ENCODE data around the gene FOXP1. TPM values are rescaled to one million over a fixed set of nuclear protein-coding genes. Genes with fewer than 3 reads are reported as not detected.

FOXP1 gene
- total and polyA plus RNA-seq, 2 donors (not counting 1 experiment from before 2014, with no cell fraction given): 91.1 to 508 TPM

DNA sequence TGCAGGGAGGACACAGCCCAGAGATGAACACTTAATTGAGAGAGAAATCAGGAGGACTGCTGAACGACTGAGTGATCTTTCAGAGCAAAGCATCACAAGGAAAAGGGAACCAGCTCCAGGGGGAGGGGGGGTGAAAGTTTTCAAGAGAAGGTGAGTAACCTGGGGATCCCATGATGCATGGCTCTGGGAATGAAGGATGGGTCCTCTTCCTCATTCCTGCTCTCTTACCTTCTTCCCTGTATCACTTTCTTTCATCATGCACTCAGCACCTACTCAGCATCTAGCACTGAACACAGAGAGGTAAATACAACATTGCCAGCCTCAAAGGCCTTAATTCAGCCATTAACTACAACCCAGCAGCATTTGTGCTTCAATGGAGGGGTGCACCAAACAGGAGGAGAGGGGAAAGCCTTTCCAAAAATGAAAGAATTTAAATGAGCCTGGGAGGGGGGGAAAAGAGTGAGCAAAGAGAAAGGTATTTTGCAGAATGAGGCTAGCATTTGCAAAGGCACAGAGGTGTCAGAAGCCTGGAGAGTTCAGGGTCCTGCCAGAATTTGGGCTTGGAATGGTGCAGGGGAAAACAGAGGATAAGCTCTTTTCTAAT is 427.4 kb downstream of the FOXP1 start:
- Mint-ChIP-seq H3K4me1 (peaks cover 25% of the 10 kb centered on the region), H3K27me3 (no peaks in the 10 kb centered on the region), H3K4me3 (no peak overlapping the region), H3K27ac (peak overlapping the region; percentile 54), H3K9me3 (ENCODE audit: insufficient read depth) (no peaks in the 10 kb centered on the region)
- no peak overlapping the region for H2AFZ ChIP-seq (ENCODE audit: insufficient read depth, low read depth, low read length, poor library complexity, severe bottlenecking)
- no peak overlapping the region for H3K4me3 ChIP-seq (ENCODE audit: control extremely low read depth in 1 of 5, extremely low read depth in 1 of 5, insufficient read depth in 1 of 5, low read depth in 2 of 5, low read length in 4 of 5)
- no peak for ATAC-seq (ENCODE audit: low read depth)
- H3K27ac ChIP-seq (ENCODE audit: low read length in 2 of 2): no peak overlapping the region
- peaks cover 25% of the 10 kb centered on the region for H4K20me1 ChIP-seq (ENCODE audit: control insufficient read depth, insufficient read depth, low read length, poor library complexity, severe bottlenecking)
- H3K9me3 ChIP-seq (ENCODE audit: control extremely low read depth in 1 of 3, control insufficient read depth in 2 of 3, insufficient read depth in 1 of 3, low read length in 2 of 3): no peaks in the 10 kb centered on the region
- ChIA-PET POLR2A (no interaction called here), CTCF (interaction anchor here (1.1 kb wide), 1 partner anchor 239 kb away, joined by 3 read pairs; no protein-coding TSS in a partner anchor)
- no peak for TF ChIP-seq EZH2 (IDR thresholded peaks at IDR 0.05; ENCODE audit: borderline replicate concordance, insufficient read depth, low read depth, low read length, poor library complexity, severe bottlenecking)
- TF ChIP-seq, protein P1, sequence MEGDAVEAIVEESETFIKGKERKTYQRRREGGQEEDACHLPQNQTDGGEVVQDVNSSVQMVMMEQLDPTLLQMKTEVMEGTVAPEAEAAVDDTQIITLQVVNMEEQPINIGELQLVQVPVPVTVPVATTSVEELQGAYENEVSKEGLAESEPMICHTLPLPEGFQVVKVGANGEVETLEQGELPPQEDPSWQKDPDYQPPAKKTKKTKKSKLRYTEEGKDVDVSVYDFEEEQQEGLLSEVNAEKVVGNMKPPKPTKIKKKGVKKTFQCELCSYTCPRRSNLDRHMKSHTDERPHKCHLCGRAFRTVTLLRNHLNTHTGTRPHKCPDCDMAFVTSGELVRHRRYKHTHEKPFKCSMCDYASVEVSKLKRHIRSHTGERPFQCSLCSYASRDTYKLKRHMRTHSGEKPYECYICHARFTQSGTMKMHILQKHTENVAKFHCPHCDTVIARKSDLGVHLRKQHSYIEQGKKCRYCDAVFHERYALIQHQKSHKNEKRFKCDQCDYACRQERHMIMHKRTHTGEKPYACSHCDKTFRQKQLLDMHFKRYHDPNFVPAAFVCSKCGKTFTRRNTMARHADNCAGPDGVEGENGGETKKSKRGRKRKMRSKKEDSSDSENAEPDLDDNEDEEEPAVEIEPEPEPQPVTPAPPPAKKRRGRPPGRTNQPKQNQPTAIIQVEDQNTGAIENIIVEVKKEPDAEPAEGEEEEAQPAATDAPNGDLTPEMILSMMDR (IDR thresholded peaks at IDR 0.05): no peak
- peaks cover 5 to 15% of the 10 kb centered on the region in 2 experiments for H3K36me3 ChIP-seq (replicated peaks in 1 of 2; ENCODE audit: control extremely low read depth in 1 of 2, control insufficient read depth in 1 of 2, extremely low read depth in 1 of 2, insufficient read depth in 2 of 2, low read length in 1 of 2)
- no peak overlapping the region for H3K4me2 ChIP-seq (replicated peaks; ENCODE audit: low read depth, low read length, poor library complexity, severe bottlenecking)
- WGBS (ENCODE audit: insufficient coverage): no CpG with 5 or more reads among the region's 1 CpG
- no peak overlapping the region for H3K9ac ChIP-seq (ENCODE audit: low read length)
- DNase-seq: no peak
- peaks cover 0 to under 1% of the 10 kb centered on the region in 2 donors for H3K4me1 ChIP-seq (ENCODE audit: control insufficient read depth in 2 of 2, insufficient read depth in 2 of 2, low read length in 2 of 2)
- peaks cover 88% of the 10 kb centered on the region for H3K79me2 ChIP-seq (ENCODE audit: control insufficient read depth, insufficient read depth, low read length)
- intact Hi-C loops (cut with micrococcal nuclease): no loop called here
- no peaks in the 10 kb centered on the region for H3K27me3 ChIP-seq (replicated peaks in 1 of 4; ENCODE audit: control extremely low read depth in 1 of 4, control insufficient read depth in 3 of 4, insufficient read depth in 4 of 4, low read length in 3 of 4)

GRCh38 chr3:71154846-71155245 is 428.7 kb downstream of the FOXP1 start:
- no peak overlapping the region for H3K9ac ChIP-seq (ENCODE audit: low read length)
- H3K4me1 ChIP-seq (ENCODE audit: control insufficient read depth in 2 of 2, insufficient read depth in 2 of 2, low read length in 2 of 2): no peaks in the 10 kb centered on the region
- no peak for DNase-seq
- peaks cover 87% of the 10 kb centered on the region for H3K79me2 ChIP-seq (ENCODE audit: control insufficient read depth, insufficient read depth, low read length)
- CTCF ChIA-PET: interaction anchor here (1.1 kb wide), 1 partner anchor 241 kb away, joined by 3 read pairs; no protein-coding TSS in a partner anchor
- no peaks in the 10 kb centered on the region for H3K9me3 ChIP-seq (ENCODE audit: control extremely low read depth in 1 of 3, control insufficient read depth in 2 of 3, insufficient read depth in 1 of 3, low read length in 2 of 3)
- Mint-ChIP-seq H3K9me3 (ENCODE audit: insufficient read depth) (no peaks in the 10 kb centered on the region), H3K27me3 (no peaks in the 10 kb centered on the region), H3K4me3 (no peak overlapping the region), H3K4me1 (peaks cover 26% of the 10 kb centered on the region), H3K27ac (no peak overlapping the region)
- no peaks in the 10 kb centered on the region for H3K27me3 ChIP-seq (replicated peaks in 1 of 4; ENCODE audit: control extremely low read depth in 1 of 4, control insufficient read depth in 3 of 4, insufficient read depth in 4 of 4, low read length in 3 of 4)
- no peak overlapping the region for H2AFZ ChIP-seq (ENCODE audit: insufficient read depth, low read depth, low read length, poor library complexity, severe bottlenecking)
- POLR2A ChIA-PET: no interaction called here
- peaks cover 0 to 15% of the 10 kb centered on the region in 2 experiments for H3K36me3 ChIP-seq (replicated peaks in 1 of 2; ENCODE audit: control extremely low read depth in 1 of 2, control insufficient read depth in 1 of 2, extremely low read depth in 1 of 2, insufficient read depth in 2 of 2, low read length in 1 of 2)
- intact Hi-C loops (cut with micrococcal nuclease): no loop called here
- no peak overlapping the region for H3K4me2 ChIP-seq (replicated peaks; ENCODE audit: low read depth, low read length, poor library complexity, severe bottlenecking)
- TF ChIP-seq, protein P1 (IDR thresholded peaks at IDR 0.05): no peak
- no peak for TF ChIP-seq EZH2 (IDR thresholded peaks at IDR 0.05; ENCODE audit: borderline replicate concordance, insufficient read depth, low read depth, low read length, poor library complexity, severe bottlenecking)
- H4K20me1 ChIP-seq (ENCODE audit: control insufficient read depth, insufficient read depth, low read length, poor library complexity, severe bottlenecking): peaks cover 25% of the 10 kb centered on the region
- ATAC-seq (ENCODE audit: low read depth): no peak
- no peak overlapping the region for H3K27ac ChIP-seq (ENCODE audit: low read length in 2 of 2)
- no peak overlapping the region for H3K4me3 ChIP-seq (ENCODE audit: control extremely low read depth in 1 of 5, extremely low read depth in 1 of 5, insufficient read depth in 1 of 5, low read depth in 2 of 5, low read length in 4 of 5)

All from B cell (primary cell).